Erythroblast (primary cell): ENCODE measurements around the gene OR4D9.

Source experiments
- GATA1 ChIP-seq: IDR thresholded peaks from 2 replicates; pipeline ENCODE4 v1.6.1; 2011; ENCODE audit warnings: low read depth, mild to moderate bottlenecking, control low read depth, low read length, moderate library complexity
- POLR2A ChIP-seq: IDR thresholded peaks from 2 replicates; pipeline ENCODE4 v1.6.1; 2011; ENCODE audit warnings: mild to moderate bottlenecking, low read length

- TF ChIP-seq POLR2A (no peak), GATA1 (no peak)
These were observed 9.4 kb upstream of the OR4D9 start for GRCh38 chr11:59501931-59502330.
